GM15510 (cell line): ENCODE results near the gene EIF4EBP3.
A peak's percentile ranks its signal among the peaks of the same experiment; 100 is the strongest.

Source experiments
- POLR2A ChIP-seq: IDR thresholded peaks from 3 replicates; pipeline ENCODE4 v1.6.1; 2011; ENCODE audit warnings: borderline replicate concordance; ENCODE audit not compliant: insufficient read length; ENCODE audit errors: extremely low read depth

The EIF4EBP3 gene

DNA sequence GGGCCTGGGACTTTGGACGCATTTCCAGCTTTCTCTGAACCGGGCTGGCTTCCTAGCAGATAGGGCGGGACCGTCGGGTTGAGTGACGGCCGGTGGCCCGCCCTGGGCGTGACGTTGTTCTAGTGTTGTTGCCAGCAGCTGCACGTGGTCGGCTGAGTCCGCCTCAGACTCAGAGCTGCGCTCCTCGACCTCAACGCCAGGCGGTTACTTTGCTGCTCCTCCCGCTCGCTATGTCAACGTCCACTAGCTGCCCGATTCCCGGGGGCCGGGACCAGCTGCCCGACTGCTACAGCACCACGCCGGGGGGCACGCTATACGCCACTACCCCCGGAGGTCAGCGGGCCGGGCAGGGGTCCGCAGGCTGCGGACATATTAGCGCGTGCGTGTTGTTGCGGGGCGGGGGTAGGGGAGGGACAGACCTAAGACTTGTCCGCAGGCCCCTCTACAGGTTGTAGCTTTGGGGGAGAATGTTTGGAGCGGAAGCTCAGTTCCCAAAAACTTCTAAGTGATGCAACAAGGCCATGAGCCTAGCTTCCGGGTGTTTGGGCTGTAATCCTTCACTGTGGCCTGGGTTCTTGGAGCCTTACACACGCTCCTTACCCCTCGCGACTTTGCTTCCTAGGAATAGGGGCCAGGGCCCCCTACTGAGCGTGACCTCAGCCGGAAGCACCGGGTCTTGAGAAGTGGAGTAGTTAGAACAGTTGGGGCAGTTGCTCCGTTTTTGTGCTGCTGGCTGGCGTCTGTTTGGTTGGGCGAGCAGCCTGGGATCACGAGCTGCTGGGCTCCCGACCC is at the start of gene EIF4EBP3:
EIF4EBP3 (plus strand) TSS at position 155 of the 792 bp plus-strand sequence; CDS start at position 231, 76 bp downstream.
- peak; percentile 48 for TF ChIP-seq POLR2A

DNA sequence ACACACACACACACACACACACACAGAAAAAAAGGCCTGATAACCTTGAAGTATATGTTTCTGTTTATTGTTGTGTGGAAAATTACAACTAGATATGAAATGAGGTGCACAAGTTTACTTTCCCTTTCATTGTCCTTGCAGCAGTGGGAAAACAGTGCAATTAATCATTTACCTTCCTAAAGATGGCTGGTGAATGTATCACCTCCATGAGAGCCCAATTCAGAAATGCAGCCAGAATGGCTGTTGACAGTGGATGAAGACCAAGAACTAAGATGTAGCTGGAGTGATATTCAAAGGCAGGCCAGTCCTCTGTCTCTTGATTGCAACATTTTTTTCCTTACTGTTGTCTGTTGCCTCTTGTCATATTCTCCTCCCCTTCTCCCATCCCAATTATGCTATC is 49.6 kb upstream of the EIF4EBP3 start:
- no peak for TF ChIP-seq POLR2A

DNA sequence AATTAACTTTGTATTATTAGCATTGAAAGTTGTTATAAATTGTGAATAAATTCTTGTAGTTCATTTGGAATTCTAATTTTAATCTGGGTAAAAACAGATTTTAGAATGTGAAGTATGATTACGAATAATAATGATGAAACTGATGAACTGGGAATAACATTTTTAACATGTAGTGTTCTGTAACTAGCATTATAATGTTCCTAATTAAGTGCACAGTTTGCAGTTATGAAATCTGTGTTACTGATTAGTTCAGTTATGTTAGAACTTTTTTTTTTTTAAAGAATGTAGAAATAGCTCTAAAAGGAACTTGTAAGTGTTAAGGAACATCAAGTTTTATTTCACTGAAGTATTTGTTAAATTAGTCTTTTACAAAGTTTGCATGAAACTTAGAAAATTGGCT is 48.9 kb upstream of the EIF4EBP3 start:
- no peak for TF ChIP-seq POLR2A

DNA sequence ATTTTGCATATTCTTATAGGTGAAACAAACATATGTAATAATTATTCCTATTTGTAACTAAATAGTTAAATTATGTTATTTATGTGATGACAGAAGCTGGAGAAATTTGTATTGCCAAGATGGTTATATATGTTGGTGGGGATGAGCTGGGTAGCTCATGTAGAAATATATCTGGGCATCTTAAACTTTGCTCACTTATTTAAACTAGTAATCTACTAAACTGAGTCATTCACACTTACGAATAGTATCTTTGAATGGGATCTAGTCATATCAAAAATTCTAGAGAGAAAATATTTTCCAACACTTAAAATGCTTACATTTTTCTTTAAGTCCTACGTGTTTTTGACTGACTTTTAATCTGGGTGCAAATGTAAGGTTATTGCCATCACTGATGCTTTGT is 44.6 kb upstream of the EIF4EBP3 start:
- no peak for TF ChIP-seq POLR2A

DNA sequence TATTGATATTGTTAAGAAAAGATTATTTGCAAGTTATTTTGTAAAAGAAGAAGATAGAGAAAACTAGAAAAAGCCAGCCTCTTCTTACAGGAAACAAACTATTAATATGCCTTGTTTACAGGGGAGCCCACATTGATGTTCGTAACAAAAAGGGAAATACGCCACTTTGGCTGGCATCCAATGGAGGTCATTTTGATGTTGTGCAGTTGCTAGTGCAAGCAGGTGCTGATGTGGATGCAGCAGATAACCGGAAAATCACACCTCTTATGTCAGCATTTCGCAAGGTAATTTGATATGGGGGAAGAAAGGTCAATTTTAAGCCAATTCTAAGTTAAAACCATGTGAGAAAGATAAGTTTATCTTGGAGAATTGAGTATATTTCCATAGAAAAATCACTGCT is 37.6 kb upstream of the EIF4EBP3 start:
- TF ChIP-seq POLR2A, result no peak

DNA sequence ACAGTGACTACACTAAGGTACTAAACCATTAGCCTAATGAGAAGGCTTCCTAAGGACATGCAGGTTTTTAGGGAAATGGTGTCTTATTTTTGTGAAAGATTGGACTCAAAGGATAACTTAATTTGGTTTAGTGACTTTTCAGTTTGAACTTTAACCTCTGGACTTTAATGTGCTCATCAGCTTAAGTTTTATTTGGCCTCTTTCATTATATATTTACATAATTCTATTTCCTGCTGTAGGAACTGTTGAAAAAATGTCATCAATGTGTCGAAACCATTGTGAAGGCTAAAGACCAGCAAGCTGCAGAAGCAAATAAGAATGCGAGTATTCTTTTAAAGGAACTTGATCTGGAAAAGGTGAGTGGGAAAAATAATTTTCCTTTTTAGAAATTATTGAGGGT is 34.3 kb upstream of the EIF4EBP3 start:
- TF ChIP-seq POLR2A, result no peak

DNA sequence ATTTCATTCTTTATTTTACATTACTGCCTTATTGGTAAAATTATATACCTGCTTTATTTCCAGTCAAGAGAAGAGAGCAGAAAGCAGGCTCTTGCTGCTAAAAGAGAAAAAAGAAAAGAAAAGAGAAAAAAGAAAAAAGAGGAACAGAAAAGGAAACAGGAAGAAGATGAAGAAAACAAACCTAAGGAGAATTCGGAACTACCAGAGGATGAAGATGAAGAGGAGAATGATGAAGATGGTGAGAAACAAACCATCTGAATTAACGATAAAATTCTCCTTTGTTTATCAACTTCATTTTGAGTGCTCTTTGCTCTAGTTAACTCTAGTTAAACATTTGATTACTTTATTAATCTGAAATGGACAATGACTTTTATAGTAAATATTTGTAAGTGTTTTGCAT is 23.5 kb upstream of the EIF4EBP3 start:
- TF ChIP-seq POLR2A, result no peak

DNA sequence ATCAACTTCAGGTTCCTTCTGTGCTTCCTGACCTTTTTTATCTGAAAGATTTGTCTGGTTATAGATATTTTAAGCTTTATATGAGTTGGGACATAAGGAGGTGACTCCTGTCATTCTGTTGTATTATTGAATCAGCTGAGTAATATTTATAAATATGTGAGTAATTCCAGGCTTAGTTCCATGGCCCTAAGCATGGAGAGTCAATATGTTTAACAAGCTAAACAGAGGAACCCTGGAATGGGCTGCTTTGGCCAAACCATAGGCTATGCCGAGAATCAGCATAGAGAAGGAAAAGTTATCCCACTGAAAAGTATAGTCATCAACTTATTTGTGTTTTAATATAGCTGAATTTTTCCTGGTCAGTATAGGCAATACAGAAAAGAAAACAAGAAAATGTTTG is 7.2 kb upstream of the EIF4EBP3 start:
- no peak for TF ChIP-seq POLR2A

DNA sequence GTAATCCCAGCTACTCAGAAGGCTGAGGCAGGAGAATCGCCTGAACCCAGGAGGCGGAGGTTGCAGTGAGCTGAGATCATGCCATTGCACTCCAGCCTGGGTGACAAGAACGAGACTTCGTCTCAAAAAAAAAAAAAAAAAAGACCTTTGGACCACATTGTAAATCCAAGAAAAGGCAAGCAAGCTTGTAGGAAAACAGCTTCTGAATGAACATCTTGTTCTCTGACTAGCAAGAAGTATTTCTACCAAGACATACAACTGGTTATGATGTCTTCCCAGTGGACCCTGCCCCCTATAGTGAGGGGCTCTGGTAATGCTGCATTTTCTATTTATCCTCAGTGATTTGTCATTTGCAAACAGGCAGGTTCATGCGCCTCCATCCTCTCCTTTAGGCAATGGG is 4.5 kb upstream of the EIF4EBP3 start:
- no peak for TF ChIP-seq POLR2A

DNA sequence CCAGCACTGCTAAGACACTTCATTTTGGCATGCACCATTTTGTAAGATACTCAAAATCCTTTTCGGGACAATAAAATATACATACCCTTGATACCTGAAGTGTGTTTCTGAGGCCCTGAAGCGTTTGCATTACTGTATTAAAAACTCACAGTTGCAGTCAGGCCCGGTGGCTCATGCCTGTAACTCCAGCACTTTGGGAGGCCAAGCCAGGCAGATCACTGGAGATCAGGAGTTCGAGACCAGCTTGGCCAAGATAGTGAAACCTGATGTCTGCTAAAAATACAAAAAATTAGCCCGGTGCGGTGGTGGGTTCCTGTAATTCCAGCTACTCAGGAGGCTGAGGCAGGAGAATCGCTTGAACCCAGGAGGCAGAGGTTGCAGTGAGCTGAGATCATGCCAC is 2.5 kb upstream of the EIF4EBP3 start:
- no peak for TF ChIP-seq POLR2A

DNA sequence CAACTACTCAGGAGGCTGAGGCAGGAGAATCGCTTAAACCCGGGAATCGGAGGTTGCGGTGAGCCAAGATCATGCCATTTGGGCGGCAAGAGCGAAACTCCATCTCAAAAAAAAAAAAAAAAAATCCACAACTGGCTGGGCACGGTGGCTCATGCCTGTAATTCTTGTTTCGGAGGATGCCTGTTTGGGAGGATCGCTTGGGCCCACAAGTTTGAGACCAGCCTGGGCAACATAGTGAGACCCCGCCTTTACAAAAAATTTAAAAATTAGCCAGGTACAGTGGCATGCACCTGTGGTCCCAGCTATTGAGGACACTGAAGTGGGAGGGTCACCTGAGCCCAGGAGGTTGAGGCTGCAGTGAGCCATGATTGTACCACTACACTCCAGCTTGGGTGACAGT is 1.9 kb upstream of the EIF4EBP3 start:
- TF ChIP-seq POLR2A, result no peak

DNA sequence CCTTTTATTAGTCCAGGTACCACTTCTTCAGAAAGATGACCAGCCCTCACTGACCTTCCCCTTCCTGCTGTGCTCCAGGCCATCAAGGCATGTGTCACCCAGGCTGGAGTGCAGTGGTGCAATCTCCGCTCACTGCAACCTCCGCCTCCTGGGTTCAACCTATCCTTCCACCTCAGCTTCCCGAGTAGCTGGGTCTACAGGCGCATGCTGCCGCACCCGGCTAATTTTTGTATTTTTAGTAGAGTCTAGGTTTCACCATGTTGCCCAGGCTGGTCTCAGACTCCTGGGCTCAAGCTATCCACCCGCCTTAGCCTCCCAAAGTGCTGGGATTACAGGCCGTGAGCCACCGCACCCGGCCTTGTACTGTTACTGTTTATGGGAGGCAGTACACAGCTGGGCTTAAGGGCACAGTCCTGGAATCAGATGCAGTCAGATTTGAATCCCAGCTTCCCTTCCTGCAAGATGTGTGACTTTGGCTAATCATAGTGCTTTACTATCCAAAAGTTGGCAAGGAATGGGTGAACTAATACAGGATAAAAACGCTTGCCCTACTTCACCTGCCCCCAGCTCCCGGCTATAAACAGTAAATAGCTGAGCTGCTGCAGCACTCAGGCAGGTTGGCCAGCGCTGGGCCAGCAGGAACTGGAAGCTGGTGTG is 483 bp upstream of the EIF4EBP3 start:
- TF ChIP-seq POLR2A, result no peak

DNA sequence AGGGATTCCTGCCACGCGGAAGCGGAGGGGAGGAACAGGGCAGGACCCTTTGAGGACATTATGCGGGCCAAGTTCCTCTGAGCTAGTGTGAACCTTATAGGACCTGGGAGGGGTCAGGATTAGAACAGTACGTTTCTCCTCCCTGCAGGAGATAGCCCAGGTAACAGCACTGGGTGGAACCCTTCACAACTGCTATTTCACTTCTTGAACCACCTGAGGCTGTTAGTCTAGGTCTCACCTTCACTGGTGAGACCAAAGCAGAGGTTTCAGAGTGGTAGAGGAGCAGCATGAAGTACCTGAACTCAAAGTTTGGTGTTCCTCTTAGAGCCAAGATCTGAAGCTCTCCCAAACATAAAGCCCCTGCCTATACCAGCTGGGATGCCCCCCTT is 832 bp downstream of the EIF4EBP3 start:
- TF ChIP-seq POLR2A, result no peak

DNA sequence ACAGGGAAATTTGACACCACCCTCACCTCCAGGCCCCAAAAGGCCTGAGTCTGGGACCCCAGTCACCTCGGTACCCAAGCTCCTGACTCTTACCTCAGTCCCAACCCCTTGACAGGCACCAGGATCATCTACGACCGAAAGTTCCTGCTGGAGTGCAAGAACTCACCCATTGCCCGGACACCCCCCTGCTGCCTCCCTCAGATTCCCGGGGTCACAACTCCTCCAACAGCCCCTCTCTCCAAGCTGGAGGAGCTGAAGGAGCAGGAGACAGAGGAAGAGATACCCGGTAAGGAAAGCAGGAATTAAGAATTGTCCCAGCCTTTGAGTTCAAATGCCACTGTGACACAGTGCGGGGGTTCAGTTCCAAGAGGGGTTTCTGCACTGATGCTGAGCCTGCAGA is 1.3 kb downstream of the EIF4EBP3 start:
- TF ChIP-seq POLR2A, result no peak

DNA sequence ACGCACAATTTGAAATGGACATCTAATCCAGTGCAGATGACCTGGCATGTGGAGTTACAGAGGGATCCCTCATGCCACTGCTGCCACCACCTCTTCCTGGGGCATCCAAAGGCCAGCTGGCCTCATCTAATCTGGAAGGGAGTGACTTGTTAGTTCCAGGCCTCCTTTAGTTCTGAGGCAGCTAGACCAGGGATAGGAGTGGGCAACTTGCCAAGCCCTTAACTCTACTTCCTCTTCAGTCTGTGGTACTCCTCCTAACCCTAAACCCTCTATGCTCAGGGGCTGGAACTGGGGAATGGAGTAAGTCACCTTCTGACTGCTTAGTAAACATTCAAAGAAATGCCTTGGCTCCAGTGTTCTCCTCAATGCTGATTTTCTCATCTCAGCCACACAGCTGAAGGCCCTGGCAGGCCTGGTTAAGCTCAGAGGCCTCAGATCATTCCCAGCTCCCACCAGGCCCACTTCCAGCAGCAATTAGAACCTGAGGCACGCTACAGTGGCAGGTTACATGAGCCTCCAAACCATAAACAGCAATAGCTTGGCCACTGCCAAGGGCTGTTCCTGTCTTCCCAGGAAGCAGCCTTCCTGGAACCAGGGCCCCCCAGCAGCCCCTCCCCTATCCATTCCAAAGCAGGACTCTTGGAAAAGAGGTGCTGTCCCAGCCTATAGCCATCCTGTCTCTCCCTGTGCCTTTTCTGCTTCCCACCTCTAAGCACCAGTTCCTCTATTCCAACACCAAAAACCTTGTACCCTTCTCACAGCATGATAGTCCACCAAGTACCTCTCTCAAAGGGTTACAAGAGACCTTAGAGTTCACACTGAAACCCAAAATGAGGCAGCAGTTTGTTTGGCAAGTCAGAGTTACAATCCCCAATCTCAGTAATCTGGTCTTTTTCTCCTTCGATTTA is 2.0 kb downstream of the EIF4EBP3 start:
- TF ChIP-seq POLR2A, result no peak
